HG03520 (cell line): ENCODE measurements around the gene CSAD.
"Not testable (repeated sequence)": the region's sequence is repeated elsewhere in the genome, so short reads cannot be mapped to it uniquely, and the experiment has no call there.

Source experiments
- ATAC-seq: cut with Tn5 transposase; IDR thresholded peaks from one replicate; pipeline ENCODE4 v1.9.1; 2021; ENCODE audit warnings: mild to moderate bottlenecking, moderate library complexity; ENCODE audit not compliant: unreplicated experiment

CSAD gene

DNA sequence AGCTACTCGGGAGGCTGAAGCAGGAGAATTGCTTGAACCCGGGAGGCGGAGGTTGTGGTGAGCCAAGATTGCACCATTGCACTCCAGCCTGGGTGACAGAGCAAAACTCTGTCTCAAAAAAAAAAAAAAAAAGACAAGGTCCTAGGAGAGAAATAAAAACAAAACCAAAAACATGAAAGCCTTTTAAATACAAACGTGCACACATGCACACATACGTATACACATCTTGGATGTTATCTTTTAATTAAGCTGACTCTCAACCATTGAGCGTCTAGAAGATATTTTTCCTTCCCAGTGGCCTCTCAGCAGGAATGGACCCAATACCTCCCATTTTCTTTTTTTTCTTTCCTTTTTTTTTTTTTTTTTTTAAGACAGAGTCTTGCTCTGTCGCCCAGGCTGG, 68.3 kb downstream of the CSAD start:
- not testable (repeated sequence) for ATAC-seq
